CD4-positive, CD25-positive, alpha-beta regulatory T cell (primary cell): ENCODE data around the gene HDAC9. TPM values are rescaled to one million over a fixed set of nuclear protein-coding genes. Genes with fewer than 3 reads are reported as not detected.
A peak's percentile ranks its signal among the peaks of the same experiment; 100 is the strongest.

Source experiments
- ATAC-seq, 2 donors: fragments of 150-1000 bp; cut with Tn5 transposase; one replicate each; pipeline ENCODE4 v1.10.0; 2021; ENCODE audit warnings: low read depth in 2 of 2, moderate number of reproducible peaks in 2 of 2, moderate library complexity in 1 of 2
- DNase-seq, 3 donors: peaks; one replicate each; pipeline versions ENCODE4 v3.0.0 to v3.0.0-alpha.2; 2012 to 2022; ENCODE audit warnings: mixed read lengths in 1 of 3
- H3K27ac ChIP-seq: one replicate; pipeline ENCODE4 v1.7.0; 2013; ENCODE audit warnings: mild to moderate bottlenecking, low read length; ENCODE audit not compliant: insufficient read depth, poor library complexity, severe bottlenecking
- H3K27me3 ChIP-seq: one replicate; pipeline ENCODE4 v1.7.0; 2013; ENCODE audit warnings: low read length; ENCODE audit not compliant: control insufficient read depth, insufficient read depth
- H3K36me3 ChIP-seq: one replicate; pipeline ENCODE4 v1.7.0; 2013; ENCODE audit warnings: mild to moderate bottlenecking, low read length, moderate library complexity; ENCODE audit not compliant: control insufficient read depth, insufficient read depth
- H3K4me1 ChIP-seq: 2 replicates; pipeline ENCODE4 v1.7.0; 2013; ENCODE audit warnings: mild to moderate bottlenecking, low read length; ENCODE audit not compliant: insufficient read depth, control insufficient read depth, poor library complexity, severe bottlenecking
- H3K4me3 ChIP-seq: one replicate; pipeline ENCODE4 v1.7.0; 2013; ENCODE audit warnings: low read depth, mild to moderate bottlenecking, low read length, moderate library complexity
- H3K9me3 ChIP-seq, 2 experiments: 1 replicate in 1 of 2; 2 replicates in 1 of 2; pipeline ENCODE4 v1.7.0; 2013; ENCODE audit warnings: low read length in 2 of 2, mild to moderate bottlenecking in 1 of 2, moderate library complexity in 1 of 2; ENCODE audit not compliant: control insufficient read depth in 2 of 2
- H3K27ac Mint-ChIP-seq, 3 donors: one replicate each; pipeline ENCODE4 v1.8.0; 2020 to 2022; ENCODE audit warnings: mild to moderate bottlenecking in 3 of 3, mixed read lengths in 3 of 3, moderate library complexity in 2 of 3
- H3K27me3 Mint-ChIP-seq: one replicate; pipeline ENCODE4 v1.8.0; 2022; ENCODE audit warnings: mild to moderate bottlenecking, mixed read lengths
- H3K36me3 Mint-ChIP-seq: one replicate; pipeline ENCODE4 v1.8.0; 2020; ENCODE audit warnings: mixed read lengths
- H3K4me1 Mint-ChIP-seq, 4 donors: one replicate each; pipeline ENCODE4 v1.8.0; 2020 to 2022; ENCODE audit warnings: mixed read lengths in 4 of 4, mild to moderate bottlenecking in 1 of 4
- H3K4me3 Mint-ChIP-seq, 4 donors: one replicate each; pipeline ENCODE4 v1.8.0; 2020 to 2022; ENCODE audit warnings: mild to moderate bottlenecking in 4 of 4, mixed read lengths in 4 of 4, moderate library complexity in 3 of 4
- H3K9me3 Mint-ChIP-seq, 7 donors: one replicate each; pipeline ENCODE4 v1.8.0; 2020 to 2022; ENCODE audit warnings: mixed read lengths in 7 of 7, mild to moderate bottlenecking in 3 of 7, moderate library complexity in 2 of 7
- polyA plus RNA-seq, 4 donors: library from polyadenylated mRNA; unstranded; fragments of 300-500 nt; fragmentation: Illumina TruSeq; gene quantifications; one replicate each; pipeline ENCODE4 v1.2.3, GENCODE V29; 2021
- total RNA-seq: library from RNA; stranded (reverse); gene quantifications from one replicate; pipeline ENCODE4 v1.2.3, GENCODE V29; 2022

The HDAC9 gene
- total and polyA plus RNA-seq, 5 donors from 2014 or later = 4.1 to 23.7 (median 10.4) TPM

DNA sequence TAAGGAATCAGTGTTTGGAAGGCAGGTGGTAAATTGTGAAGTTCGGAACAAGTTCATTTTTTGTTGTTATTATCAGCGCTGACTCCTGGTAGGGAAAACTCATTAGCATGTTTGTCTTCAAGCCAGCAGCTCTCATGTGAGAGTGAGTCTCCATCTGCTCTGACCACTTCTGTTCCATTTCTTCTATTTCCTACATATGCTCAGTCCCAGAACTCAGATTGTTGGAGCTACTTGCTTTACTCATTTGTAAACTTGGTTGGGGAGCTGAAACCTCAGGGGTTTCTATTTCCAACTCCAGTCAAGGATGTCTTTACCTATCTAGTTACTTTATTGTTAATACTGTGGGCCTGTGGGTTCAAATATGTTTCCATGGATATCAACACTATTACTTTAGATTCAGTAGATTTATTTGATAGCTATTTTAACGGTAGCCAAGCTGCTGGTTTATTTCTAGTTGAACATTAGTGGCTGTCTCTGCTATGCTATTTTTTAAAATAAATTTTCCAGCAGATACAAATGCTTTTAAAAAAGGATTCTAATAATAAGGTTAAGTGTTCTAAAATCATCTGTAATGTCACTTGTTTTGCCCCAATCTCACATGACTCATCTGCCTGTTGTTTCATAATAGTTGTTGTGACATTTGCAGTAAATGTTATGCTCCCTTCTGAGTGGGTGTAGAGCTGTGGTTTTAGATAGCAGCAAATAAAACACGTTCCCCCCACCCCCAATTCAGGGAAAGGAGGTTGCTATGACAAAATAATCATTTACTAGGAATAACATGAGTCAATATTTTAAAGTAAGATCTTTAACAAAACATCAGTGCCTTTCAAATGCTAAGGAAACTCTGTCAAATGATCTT is 143.3 kb downstream of the HDAC9 start:
- H3K4me1 ChIP-seq = no peaks in the 10 kb centered on the region
- no peaks in the 10 kb centered on the region for H3K27me3 ChIP-seq
- Mint-ChIP-seq H3K27ac (peak overlapping the region; percentile 5 to 90 (median 87)), H3K4me1 (peaks cover 0 to 19% (median 11%) of the 10 kb centered on the region in 4 donors), H3K9me3 (peaks cover 0 to 4% (median 0%) of the 10 kb centered on the region in 7 donors), H3K27me3 (no peaks in the 10 kb centered on the region), H3K4me3 (peak overlapping the region in 1 of 4 donors; percentile 4), H3K36me3 (no peaks in the 10 kb centered on the region)
- H3K4me3 ChIP-seq = no peak overlapping the region
- ATAC-seq (peak; percentile 65 to 73), DNase-seq (peak in 2 of 3 donors; percentile 13 to 81)
- H3K27ac ChIP-seq = peak overlapping the region; percentile 73
- H3K36me3 ChIP-seq = no peaks in the 10 kb centered on the region
- no peaks in the 10 kb centered on the region for H3K9me3 ChIP-seq

DNA sequence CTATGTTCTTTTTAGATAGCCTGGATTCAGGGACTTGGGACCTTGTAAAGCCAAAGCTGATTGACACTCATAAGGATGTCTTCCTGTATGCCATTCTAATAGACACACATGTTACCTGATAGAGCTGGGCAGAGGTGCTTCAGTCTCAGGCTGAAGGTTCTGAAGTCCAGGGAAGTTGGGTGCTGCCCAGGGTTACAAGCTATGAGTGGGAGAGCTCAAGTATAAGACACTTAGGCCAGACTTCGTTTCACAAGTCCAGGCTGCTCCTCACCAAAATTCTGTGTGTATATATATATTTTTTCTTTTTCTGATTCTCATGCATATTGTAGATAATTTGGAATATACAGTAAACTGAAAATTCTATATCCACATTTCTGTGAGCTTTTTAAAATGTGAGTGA is 144.2 kb downstream of the HDAC9 start:
- no peaks in the 10 kb centered on the region for H3K27me3 ChIP-seq
- no peaks in the 10 kb centered on the region for H3K27me3 Mint-ChIP-seq
- peaks cover 0 to 21% (median 11%) of the 10 kb centered on the region in 4 donors for H3K4me1 Mint-ChIP-seq
- DNase-seq = peak in 1 of 3 donors; percentile 11
- H3K4me3 ChIP-seq = no peak overlapping the region
- no peaks in the 10 kb centered on the region for H3K9me3 ChIP-seq
- no peaks in the 10 kb centered on the region for H3K36me3 Mint-ChIP-seq
- peak overlapping the region in 2 of 4 donors; percentile 4 to 66 for H3K4me3 Mint-ChIP-seq
- peaks cover 0 to 4% (median 0%) of the 10 kb centered on the region in 7 donors for H3K9me3 Mint-ChIP-seq
- no peaks in the 10 kb centered on the region for H3K4me1 ChIP-seq
- H3K27ac ChIP-seq = peak overlapping the region; percentile 73
- no peaks in the 10 kb centered on the region for H3K36me3 ChIP-seq
- H3K27ac Mint-ChIP-seq = peak overlapping the region; percentile 5 to 90 (median 26)
- no peak for ATAC-seq

DNA sequence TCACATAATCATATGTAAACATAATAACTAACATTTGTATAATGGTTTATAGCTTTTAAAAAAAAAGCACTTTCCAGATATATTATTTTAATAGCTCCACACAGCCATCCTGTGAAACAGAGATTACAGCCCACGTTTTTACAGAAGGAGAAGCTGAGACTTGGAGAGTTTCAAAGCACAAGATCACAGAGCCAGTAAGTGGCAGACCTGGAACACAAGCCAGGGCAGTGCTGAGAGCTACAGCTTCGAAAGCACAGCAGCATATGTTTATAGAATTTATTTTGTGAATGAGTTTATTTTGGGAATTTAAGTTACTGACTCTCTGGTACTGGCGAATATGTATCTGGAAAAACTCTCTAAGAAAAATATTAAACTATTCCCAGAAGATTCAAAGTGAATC is 149.4 kb downstream of the HDAC9 start:
- peaks cover 0 to 24% (median 1%) of the 10 kb centered on the region in 4 donors for H3K4me1 Mint-ChIP-seq
- peaks cover 0 to 5% (median 0%) of the 10 kb centered on the region in 7 donors for H3K9me3 Mint-ChIP-seq

DNA sequence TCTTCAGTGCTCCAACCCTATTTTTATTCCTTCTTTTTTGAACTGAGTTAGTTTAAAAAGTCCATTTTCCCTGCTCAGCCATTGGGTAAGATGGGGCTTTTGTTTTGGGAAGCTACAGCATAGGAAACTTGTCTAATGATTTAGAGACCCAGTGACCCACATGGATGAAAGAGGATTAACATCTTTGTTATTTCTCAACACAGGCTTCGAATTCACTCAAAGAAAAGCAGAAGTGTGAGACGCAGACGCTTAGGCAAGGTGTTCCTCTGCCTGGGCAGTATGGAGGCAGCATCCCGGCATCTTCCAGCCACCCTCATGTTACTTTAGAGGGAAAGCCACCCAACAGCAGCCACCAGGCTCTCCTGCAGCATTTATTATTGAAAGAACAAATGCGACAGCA is 152.0 kb downstream of the HDAC9 start:
- no peak for ATAC-seq
- no peaks in the 10 kb centered on the region for H3K36me3 ChIP-seq
- no peak overlapping the region for H3K27ac Mint-ChIP-seq
- no peaks in the 10 kb centered on the region for H3K9me3 ChIP-seq
- H3K4me1 Mint-ChIP-seq = peaks cover 0 to 21% (median 2%) of the 10 kb centered on the region in 4 donors
- no peaks in the 10 kb centered on the region for H3K36me3 Mint-ChIP-seq
- no peak overlapping the region for H3K4me3 ChIP-seq
- H3K27ac ChIP-seq = no peak overlapping the region
- H3K9me3 Mint-ChIP-seq = peaks cover 0 to 5% (median 0%) of the 10 kb centered on the region in 7 donors
- no peak for DNase-seq
- H3K27me3 ChIP-seq = no peaks in the 10 kb centered on the region
- H3K27me3 Mint-ChIP-seq = no peaks in the 10 kb centered on the region
- no peaks in the 10 kb centered on the region for H3K4me1 ChIP-seq
- H3K4me3 Mint-ChIP-seq = no peak overlapping the region

More for the DNA sequence above, 149.4 kb downstream of the HDAC9 start:
- Mint-ChIP-seq H3K4me3 (no peak overlapping the region), H3K27ac (no peak overlapping the region), H3K27me3 (no peaks in the 10 kb centered on the region), H3K36me3 (no peaks in the 10 kb centered on the region)
- no peaks in the 10 kb centered on the region for H3K36me3 ChIP-seq
- no peaks in the 10 kb centered on the region for H3K4me1 ChIP-seq
- H3K27me3 ChIP-seq = no peaks in the 10 kb centered on the region
- no peaks in the 10 kb centered on the region for H3K9me3 ChIP-seq
- ATAC-seq (no peak), DNase-seq (no peak)
- H3K4me3 ChIP-seq = no peak overlapping the region
- H3K27ac ChIP-seq = no peak overlapping the region

DNA sequence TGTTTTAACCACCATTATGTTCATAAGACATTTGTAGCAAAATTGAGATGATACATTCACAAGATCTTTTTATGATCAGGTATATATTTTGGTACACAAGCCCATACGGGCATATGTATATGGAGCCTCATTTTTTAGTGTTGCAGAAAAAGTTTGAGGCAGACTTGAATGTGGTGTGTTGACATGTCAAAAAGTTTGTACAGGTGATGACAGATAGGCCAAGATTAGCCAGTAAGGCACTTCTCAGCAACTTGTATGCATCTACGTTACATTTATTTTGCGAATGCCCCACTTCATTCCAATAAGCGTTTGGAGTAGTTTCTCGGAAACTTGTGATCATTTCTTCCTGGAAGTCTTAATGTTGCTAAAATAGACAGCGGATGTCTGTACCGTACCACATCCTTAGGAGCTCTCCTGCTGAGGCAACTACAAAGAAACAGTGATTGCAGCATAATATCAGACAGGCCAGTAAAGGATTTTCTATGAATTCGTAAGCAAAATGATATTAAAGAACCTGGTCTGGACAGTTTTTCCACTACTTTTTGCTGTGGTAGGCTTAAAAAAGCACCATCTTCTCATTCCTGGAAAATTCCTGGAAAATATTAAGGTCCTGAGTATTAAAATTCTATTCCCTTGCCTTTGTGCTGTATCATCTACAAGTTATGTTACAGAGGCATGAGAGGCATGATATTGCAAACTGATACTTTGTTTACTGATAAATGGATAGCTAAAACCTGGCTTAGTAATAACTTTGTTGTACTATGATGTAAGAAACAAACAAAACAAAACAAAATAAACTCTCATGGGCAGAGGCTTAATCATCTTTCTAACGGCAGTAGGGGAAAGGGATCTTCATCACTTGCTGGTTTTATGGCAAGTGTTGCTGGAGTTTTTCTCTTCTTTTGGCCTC is 153.6 kb downstream of the HDAC9 start:
- no peaks in the 10 kb centered on the region for H3K4me1 ChIP-seq
- H3K27me3 ChIP-seq = no peaks in the 10 kb centered on the region
- H3K9me3 Mint-ChIP-seq = peaks cover 0 to 5% (median 0%) of the 10 kb centered on the region in 7 donors
- peak overlapping the region in 2 of 4 donors; percentile 25 to 52 for H3K4me3 Mint-ChIP-seq
- H3K4me1 Mint-ChIP-seq = peaks cover 0 to 21% (median 2%) of the 10 kb centered on the region in 4 donors
- H3K9me3 ChIP-seq = no peaks in the 10 kb centered on the region
- peak overlapping the region in 1 of 3 donors; percentile 66 for H3K27ac Mint-ChIP-seq
- H3K27ac ChIP-seq = no peak overlapping the region
- no peaks in the 10 kb centered on the region for H3K27me3 Mint-ChIP-seq
- ATAC-seq = peak; percentile 74 to 77
- no peaks in the 10 kb centered on the region for H3K36me3 Mint-ChIP-seq
- H3K4me3 ChIP-seq = no peak overlapping the region
- DNase-seq = peak in 1 of 3 donors; percentile 77
- no peaks in the 10 kb centered on the region for H3K36me3 ChIP-seq

DNA sequence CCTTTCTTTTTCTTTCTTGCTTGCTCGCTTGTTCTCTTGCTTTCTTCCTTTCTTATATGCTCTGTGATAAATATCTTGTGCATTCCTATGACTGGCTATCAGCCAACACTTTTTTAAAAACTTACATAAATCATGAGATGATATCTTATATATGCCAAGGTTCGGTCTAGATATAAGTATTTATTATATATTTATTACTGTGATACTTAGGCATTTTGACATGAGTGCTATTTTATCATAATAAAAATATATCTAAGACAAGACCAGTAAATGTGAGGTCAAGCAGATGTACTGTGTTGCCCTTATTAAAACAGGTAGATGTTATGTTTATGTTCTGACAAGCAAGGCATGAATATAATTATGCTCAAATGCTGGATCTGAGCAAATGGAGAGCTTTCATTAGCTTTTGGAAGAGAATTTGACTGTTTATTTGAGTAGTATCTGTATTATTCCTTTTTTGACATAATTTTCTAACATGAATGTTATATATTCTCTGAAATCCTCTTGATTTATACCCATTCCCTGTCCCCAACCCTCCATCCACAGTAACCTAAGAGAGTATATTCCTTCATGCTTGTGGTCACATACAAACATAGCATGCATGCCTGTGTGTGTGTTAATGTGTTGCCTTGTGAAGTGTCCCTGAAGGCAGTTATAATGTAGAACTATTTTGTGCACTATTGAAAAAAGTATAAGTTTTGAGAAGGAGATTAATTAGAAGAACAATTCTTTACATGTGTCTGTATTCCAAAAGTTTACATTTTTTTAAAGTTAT is 158.0 kb downstream of the HDAC9 start:
- H3K27ac ChIP-seq = no peak overlapping the region
- H3K9me3 Mint-ChIP-seq = peaks cover 0 to 1% (median 0%) of the 10 kb centered on the region in 7 donors
- no peak overlapping the region for H3K27ac Mint-ChIP-seq
- DNase-seq = no peak
- no peaks in the 10 kb centered on the region for H3K36me3 Mint-ChIP-seq
- H3K27me3 ChIP-seq = no peaks in the 10 kb centered on the region
- H3K4me1 ChIP-seq = no peaks in the 10 kb centered on the region
- no peaks in the 10 kb centered on the region for H3K36me3 ChIP-seq
- no peak for ATAC-seq
- H3K4me3 ChIP-seq = no peak overlapping the region
- H3K9me3 ChIP-seq = no peaks in the 10 kb centered on the region
- H3K4me1 Mint-ChIP-seq = peaks cover 0 to 12% (median 2%) of the 10 kb centered on the region in 4 donors
- peaks cover 4% of the 10 kb centered on the region for H3K27me3 Mint-ChIP-seq
- H3K4me3 Mint-ChIP-seq = no peak overlapping the region

DNA sequence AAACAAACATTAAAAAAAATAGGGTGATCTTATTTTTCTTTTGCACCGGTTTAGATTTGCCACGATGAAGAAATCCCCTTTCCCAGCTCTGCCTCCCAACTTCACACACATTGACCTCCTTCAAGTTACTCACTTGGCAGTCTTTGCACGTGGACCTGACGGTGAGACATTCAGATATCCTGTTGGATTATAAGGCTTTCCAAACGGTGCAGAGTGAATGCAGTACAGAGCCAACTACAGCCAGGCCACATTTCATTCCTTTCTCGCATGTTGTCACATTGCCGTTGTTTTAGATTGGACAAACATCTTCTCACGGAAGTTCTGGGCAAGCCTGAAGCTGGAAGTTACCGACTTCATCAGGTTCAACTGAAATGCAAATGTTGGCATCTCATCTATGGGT is 159.2 kb downstream of the HDAC9 start:
- Mint-ChIP-seq H3K4me1 (peaks cover 0 to 3% (median under 1%) of the 10 kb centered on the region in 4 donors), H3K9me3 (peaks cover 0 to 1% (median 0%) of the 10 kb centered on the region in 7 donors), H3K4me3 (no peak overlapping the region), H3K36me3 (no peaks in the 10 kb centered on the region), H3K27ac (no peak overlapping the region), H3K27me3 (peaks cover 4% of the 10 kb centered on the region)
- Histone ChIP-seq H3K27ac (no peak overlapping the region), H3K4me3 (no peak overlapping the region), H3K27me3 (no peaks in the 10 kb centered on the region), H3K9me3 (no peaks in the 10 kb centered on the region), H3K4me1 (no peaks in the 10 kb centered on the region), H3K36me3 (no peaks in the 10 kb centered on the region)
- no peak for ATAC-seq
- no peak for DNase-seq
